Measurements from ENCODE around the gene TYW1B.
"Not testable (repeated sequence)": the region's sequence is repeated elsewhere in the genome, so short reads cannot be mapped to it uniquely, and the experiment has no call there.

TYW1B gene, protein sequence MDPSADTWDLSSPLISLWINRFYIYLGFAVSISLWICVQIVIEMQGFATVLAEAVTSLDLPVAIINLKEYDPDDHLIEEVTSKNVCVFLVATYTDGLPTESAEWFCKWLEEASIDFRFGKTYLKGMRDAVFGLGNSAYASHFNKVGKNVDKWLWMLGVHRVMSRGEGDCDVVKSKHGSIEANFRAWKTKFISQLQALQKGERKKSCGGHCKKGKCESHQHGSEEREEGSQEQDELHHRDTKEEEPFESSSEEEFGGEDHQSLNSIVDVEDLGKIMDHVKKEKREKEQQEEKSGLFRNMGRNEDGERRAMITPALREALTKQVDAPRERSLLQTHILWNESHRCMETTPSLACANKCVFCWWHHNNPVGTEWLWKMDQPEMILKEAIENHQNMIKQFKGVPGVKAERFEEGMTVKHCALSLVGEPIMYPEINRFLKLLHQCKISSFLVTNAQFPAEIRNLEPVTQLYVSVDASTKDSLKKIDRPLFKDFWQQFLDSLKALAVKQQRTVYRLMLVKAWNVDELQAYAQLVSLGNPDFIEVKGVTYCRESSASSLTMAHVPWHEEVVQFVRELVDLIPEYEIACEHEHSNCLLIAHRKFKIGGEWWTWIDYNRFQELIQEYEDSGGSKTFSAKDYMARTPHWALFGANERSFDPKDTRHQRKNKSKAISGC

DNA sequence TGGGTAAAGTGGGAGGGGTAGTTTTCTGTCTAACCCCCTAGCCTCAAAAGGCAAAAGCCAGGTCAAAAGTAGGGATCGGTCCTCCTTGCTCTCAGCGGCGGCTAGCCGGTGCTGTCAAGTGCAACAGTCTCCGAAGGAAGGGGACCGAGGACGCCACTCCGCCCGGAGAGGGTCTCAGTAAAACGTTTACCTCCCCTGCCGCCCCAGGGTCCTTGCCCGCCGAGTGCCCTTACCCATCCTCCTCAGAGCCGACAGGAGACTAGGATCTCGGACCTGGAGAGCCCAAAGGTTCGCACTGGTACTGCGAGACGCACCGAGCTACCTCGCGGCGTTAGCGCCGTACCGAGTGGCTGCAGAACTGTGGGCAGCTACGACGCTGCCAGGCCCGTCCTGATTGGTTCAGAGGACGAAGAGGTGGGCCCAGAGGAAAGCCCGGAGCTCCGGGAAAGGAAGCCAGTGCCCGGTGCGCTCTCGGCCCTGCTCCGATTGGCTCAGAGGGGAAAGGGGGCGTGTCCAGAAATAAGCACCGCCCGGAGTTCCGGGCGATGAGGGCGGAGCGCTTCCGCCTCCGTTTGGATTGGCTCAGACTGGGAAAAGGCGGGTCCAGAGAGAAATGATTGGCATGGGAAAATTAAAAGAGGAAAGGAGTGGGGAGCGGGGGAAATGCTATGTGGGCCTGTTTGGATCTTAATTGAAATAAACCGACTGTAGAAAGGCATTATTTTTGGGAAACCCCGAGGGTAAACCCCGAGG, at the start of gene TYW1B:
Gene TYW1B (minus strand): TSS at position 362 of the 753 bp plus-strand sequence. CDS start 125 bp downstream, at position 237.
- H3K4me3 ChIP-seq (ENCODE audit: control insufficient read depth, low read depth, low read length) = peak within 1 kb of the TSS; percentile 79
- DNase-seq (ENCODE audit: low read depth) = peak; percentile 95

DNA sequence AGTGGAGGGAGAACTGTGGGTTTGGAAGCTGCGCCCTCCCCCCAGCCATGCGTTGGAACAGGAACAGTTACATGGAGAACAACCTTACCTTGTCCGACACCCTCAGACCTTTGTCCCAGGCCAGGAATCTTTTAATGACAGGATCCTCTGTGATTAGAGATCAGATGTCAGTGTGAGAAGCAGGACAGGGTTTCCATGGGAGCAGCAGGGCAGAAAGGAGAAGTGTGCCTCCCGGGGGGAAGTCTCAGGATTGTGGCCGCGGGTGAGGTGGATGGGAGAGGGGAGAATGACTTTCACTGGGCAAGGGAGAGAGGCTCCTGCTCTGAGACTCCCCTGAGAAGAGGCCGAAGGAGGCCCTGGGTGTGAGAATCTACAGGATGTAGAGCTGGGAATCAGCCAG, 39.6 kb upstream of the TYW1B start:
- not testable (repeated sequence) for H3K4me3 ChIP-seq (ENCODE audit: control insufficient read depth, low read depth, low read length); DNase-seq (ENCODE audit: low read depth)

DNA sequence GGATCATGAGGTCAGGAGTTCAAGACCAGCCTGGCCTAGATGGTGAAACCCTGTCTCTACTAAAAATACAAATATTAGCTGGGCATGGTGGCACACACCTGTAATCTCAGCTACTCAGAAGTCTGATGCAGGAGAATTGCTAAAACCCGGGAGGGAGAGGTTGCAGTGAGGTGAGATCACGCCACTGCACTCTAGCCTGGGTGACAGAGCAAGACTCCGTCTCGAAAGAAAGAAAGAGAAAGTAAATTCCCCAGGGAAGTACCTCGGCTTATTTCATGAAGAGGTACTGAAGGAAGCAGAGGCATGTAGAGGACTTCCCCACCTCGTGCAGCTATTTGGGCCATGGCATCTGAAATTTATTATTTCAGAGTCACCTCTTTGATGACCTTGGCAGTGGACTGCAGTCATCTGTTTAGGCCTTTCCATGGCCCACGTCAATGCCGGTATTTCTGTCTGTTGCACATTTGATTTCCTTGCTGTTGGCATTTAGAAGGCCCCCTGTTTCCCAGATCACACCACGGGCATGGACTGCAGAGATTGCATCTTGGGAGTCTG, 30.9 kb upstream of the TYW1B start:
- not testable (repeated sequence) for H3K4me3 ChIP-seq (ENCODE audit: control insufficient read depth, low read depth, low read length); DNase-seq (ENCODE audit: low read depth)

DNA sequence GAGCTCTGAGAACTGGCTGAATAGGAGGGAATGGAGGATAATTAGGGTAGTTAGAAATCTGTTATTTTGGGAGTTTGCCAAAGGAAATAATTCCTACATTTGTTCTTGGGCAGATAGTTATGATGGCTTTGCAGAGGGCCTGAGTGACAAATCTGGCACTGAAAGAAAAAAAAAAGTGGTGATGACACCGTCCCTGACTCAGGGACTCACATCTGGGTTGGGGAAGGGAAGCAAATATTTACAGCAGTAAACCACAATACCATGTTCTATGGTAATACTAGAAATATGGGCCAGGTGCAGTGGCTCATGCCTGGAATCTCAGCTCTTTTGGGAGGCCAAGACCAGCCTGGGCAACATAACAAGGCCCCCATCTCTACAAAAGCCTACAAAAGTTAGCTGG, 29.9 kb upstream of the TYW1B start:
- peak; percentile 40 for DNase-seq (ENCODE audit: low read depth)
- H3K4me3 ChIP-seq (ENCODE audit: control insufficient read depth, low read depth, low read length) = not testable (repeated sequence)

DNA sequence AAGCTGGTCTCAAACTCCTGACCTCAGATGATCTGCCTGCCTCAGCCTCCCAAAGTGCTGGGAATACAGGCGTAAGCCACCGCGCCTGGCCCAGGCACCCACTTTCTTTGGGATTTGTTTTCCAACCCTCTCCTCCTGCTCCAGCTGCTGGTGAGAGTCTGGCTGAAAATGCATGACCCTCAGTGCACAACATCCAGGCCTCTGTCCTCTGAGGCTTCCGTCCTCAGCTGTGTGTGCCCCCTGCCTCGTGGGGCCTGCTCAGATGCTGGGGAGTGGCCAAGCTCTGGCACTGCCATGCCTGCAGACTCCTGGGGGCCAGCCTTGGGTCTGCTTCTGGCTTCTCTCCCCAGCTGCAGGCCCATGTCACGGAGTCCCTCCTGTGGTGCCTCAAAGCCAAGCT, 27.3 kb upstream of the TYW1B start:
- DNase-seq (ENCODE audit: low read depth); H3K4me3 ChIP-seq (ENCODE audit: control insufficient read depth, low read depth, low read length): not testable (repeated sequence)

DNA sequence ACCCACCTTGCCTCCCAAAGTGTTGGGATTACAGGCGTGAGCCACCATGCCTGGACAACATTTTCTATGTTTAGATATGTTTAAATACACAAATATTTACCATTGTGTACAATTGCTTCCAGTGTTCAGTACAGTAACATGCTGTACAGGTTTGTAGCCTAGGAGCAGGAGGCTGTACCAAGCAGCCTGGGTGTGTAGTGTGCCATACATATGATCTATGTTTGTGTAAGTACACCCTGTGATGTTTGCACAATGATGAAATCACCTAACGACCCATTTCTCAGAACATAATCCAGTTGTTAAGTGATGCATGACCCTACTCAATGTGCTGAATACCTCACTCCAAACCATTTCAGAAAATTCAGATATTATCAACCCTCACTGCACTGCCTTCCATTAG, 24.9 kb upstream of the TYW1B start:
- DNase-seq (ENCODE audit: low read depth); H3K4me3 ChIP-seq (ENCODE audit: control insufficient read depth, low read depth, low read length): not testable (repeated sequence)

DNA sequence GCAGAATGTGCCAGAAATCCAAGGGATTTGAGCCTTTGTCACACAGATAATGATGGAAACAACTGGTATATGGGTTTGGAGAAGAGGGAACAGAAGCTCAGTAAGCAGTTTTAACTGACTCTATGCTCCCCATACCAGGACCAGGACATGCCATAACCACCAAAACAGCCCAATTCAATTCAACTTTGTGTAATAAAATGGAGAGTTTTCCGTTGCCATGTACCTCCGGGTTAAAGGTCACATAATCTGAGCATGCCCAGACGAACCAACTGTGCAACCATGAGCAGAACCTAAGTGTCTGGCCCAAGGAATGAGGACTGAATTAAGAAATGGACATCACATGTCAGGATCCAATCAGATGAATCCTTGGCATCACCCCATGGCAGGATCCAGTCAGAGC, 22.7 kb upstream of the TYW1B start:
- not testable (repeated sequence) for DNase-seq (ENCODE audit: low read depth)

DNA sequence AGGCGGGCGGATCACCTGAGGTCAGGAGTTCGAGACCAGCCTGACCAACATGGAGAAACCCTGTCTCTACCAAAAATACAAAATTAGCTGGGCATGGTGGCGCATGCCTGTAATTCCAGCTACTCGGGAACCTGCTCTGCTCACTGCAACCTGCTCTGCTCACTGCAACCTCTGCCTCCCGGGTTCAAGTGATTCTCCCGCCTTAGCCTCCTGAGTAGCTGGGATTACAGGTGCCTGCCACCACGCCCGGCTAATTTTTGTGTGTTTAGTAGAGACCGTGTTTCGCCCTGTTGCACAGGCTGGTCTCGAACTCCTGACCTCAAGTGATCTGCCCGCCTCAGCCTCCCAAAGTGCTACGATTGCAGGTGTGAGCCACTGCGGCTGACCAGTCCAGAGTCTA, 16.1 kb upstream of the TYW1B start:
- DNase-seq (ENCODE audit: low read depth); H3K4me3 ChIP-seq (ENCODE audit: control insufficient read depth, low read depth, low read length): not testable (repeated sequence)

More for the DNA sequence above, 22.7 kb upstream of the TYW1B start:
- not testable (repeated sequence) for H3K4me3 ChIP-seq (ENCODE audit: control insufficient read depth, low read depth, low read length)

DNA sequence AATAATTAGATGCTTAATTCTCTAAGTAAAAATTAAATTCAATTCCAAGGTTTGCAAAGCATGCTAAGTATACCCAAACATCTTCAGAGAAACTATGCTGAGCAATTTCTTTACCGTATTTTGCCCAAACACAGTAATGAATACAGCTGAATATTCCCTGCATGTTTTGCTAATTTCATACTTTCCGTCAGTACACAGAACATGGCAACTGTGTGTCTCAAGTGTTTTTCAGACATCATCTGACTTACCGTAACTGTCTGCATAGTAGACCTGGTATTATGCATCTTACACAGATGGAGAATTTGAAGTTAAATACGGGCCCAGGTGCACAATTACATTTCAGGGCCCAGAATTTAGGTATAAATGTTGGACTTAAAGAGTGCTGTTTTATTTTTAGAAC, 15.2 kb upstream of the TYW1B start:
- not testable (repeated sequence) for H3K4me3 ChIP-seq (ENCODE audit: control insufficient read depth, low read depth, low read length)

DNA sequence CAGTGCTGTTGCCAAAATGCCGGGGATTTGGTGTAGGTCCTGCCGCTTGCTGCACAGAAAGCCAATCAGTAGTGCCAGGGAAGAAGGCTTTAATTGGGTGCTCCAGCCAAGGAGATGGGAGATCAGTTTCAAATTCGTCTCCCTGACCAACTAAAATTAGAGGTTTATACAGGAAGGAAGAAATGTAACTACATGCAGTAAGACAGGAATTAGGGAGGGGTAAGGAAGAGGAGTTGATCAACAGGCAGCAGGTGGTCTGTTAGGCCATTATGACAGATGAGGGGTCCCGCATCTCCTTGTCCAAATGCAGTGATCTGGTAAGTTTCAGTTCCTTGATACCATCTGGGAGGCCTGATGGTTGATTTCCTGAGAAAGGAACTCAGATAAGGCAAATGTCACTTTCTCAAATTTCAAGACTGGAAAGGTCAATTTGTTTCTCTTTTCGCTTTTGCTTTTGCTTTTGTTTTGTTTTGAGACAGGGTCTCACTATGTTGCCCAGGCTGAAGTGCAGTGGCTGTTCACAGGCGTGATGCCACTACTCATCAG, 13.0 kb upstream of the TYW1B start:
- not testable (repeated sequence) for DNase-seq (ENCODE audit: low read depth); H3K4me3 ChIP-seq (ENCODE audit: control insufficient read depth, low read depth, low read length)

More for the DNA sequence above, 15.2 kb upstream of the TYW1B start:
- DNase-seq (ENCODE audit: low read depth) = not testable (repeated sequence)

DNA sequence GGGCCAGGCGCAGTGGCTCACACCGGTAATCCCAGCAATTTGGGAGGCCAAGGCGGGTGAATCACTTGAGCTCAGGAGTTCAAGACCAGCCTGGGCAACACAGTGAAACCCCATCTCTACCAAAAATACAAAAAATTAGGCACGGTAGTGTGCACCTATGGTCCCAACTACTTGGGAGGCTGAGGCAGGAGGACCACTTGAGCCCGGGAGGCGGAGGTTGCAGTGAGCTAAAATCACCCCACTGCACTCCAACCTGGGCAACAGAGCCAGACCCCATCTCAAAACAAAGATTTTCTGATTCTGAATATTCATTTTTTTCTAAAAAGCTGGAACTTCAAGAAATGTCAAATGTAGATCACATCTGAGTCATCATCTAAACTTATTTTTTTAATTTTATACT, 10.3 kb upstream of the TYW1B start:
- not testable (repeated sequence) for DNase-seq (ENCODE audit: low read depth); H3K4me3 ChIP-seq (ENCODE audit: control insufficient read depth, low read depth, low read length)

DNA sequence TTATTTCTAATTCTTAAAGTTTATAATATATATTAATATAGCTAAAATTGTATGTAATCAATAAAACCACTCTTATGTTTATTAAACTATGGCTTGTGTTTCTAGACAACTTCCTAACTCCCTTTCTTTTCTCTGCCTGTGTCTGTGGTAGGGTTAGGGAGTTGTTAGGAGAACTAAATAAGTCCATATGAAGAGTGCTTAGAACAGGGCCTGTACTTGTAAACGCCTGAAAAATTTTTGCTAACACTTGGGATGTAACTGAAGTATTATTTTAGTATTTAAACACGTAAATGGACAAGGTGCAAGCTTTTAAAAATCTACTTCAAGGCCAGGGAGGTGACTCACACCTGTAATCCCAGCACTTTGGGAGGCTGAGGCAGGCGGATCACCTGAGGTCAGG, 9.3 kb upstream of the TYW1B start:
- H3K4me3 ChIP-seq (ENCODE audit: control insufficient read depth, low read depth, low read length); DNase-seq (ENCODE audit: low read depth): not testable (repeated sequence)

DNA sequence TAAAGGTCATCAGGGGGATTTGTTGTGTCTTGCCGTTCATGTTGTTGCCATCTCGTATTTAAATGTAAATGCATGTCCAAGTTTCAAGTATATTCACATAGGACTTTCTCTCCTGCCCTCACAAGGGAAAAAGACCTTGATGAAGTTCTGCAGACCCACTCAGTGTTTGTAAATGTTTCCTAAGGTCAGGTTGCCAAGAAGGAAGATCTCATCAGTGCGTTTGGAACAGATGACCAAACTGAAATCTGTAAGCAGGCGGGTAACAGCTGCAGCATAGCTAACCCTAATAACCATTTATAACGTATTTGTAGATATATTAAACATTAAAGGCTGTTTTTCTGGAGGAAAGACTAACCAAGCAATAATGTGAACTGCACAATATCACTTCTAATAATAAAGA, 2.6 kb upstream of the TYW1B start:
- DNase-seq (ENCODE audit: low read depth) = not testable (repeated sequence)
- H3K4me3 ChIP-seq (ENCODE audit: control insufficient read depth, low read depth, low read length) = peak overlapping the region; percentile 62

All from fibroblast of mammary gland (primary cell).